Liver (tissue), 9 donors: ENCODE measurements around the gene BICDL1. TPM values are rescaled to one million over a fixed set of nuclear protein-coding genes. Genes with fewer than 3 reads are reported as not detected.

Experiments
- DNase-seq: peaks from one replicate; pipeline ENCODE4 v3.0.0-alpha.2; 2017; ENCODE audit warnings: low spot score
- H3K27ac ChIP-seq, 2 donors: one replicate each; pipeline ENCODE4 v1.7.0; 2013; ENCODE audit warnings: inconsistent platforms in 2 of 2, low read length in 2 of 2, control low read depth in 1 of 2, low read depth in 1 of 2, mild to moderate bottlenecking in 1 of 2
- H3K27me3 ChIP-seq, 4 donors: one replicate each; pipeline versions ENCODE4 v1.6.1 to v1.7.0; 2013; ENCODE audit warnings: low read length in 3 of 4, inconsistent platforms in 1 of 4, mild to moderate bottlenecking in 1 of 4, moderate library complexity in 1 of 4; ENCODE audit not compliant: control insufficient read depth in 4 of 4, insufficient read depth in 4 of 4
- H3K36me3 ChIP-seq, 4 donors: one replicate each; pipeline versions ENCODE4 v1.6.1 to v1.7.0; 2013; ENCODE audit warnings: low read length in 3 of 4, mild to moderate bottlenecking in 3 of 4, low read depth in 1 of 4, moderate library complexity in 1 of 4; ENCODE audit not compliant: control insufficient read depth in 4 of 4, insufficient read depth in 3 of 4
- H3K4me1 ChIP-seq, 4 donors: one replicate each; pipeline versions ENCODE4 v1.6.1 to v1.7.0; 2013; ENCODE audit warnings: low read length in 3 of 4, mild to moderate bottlenecking in 3 of 4, moderate library complexity in 1 of 4; ENCODE audit not compliant: control insufficient read depth in 4 of 4, insufficient read depth in 4 of 4
- H3K4me3 ChIP-seq, 3 donors: one replicate each; pipeline versions ENCODE4 v1.6.1 to v1.7.0; 2013; ENCODE audit warnings: low read length in 3 of 3, control low read depth in 1 of 3, low read depth in 1 of 3, mild to moderate bottlenecking in 1 of 3
- H3K9ac ChIP-seq, 2 donors: one replicate each; pipeline ENCODE4 v1.7.0; 2013; ENCODE audit warnings: low read length in 2 of 2, mild to moderate bottlenecking in 2 of 2, moderate library complexity in 2 of 2, control low read depth in 1 of 2, low read depth in 1 of 2
- H3K9me3 ChIP-seq, 4 donors: one replicate each; pipeline versions ENCODE4 v1.6.1 to v1.7.0; 2013; ENCODE audit warnings: low read length in 3 of 4; ENCODE audit not compliant: control insufficient read depth in 4 of 4
- ATF3 ChIP-seq: IDR thresholded peaks from 2 replicates; pipeline ENCODE4 v1.6.1; 2016; ENCODE audit warnings: antibody characterized with exemption
- CTCF ChIP-seq: fragments of 150-350 bp; IDR thresholded peaks from 2 replicates; pipeline ENCODE4 v1.5.1; 2017; ENCODE audit warnings: improper control_type of control experiment, low read depth, low read length; ENCODE audit not compliant: missing input control
- EGR1 ChIP-seq, 2 donors: IDR thresholded peaks; 2 replicates each; pipeline ENCODE4 v1.6.1; 2016 to 2018; ENCODE audit warnings: antibody characterized with exemption in 2 of 2, low read depth in 2 of 2
- FOXA2 ChIP-seq: IDR thresholded peaks from 2 replicates; pipeline ENCODE4 v1.6.1; 2016; ENCODE audit warnings: antibody characterized with exemption
- GABPA ChIP-seq, 2 donors: IDR thresholded peaks in 1 of 2; conservative IDR thresholded peaks in 1 of 2; 2 replicates each; pipeline ENCODE4 v1.6.1; 2016; ENCODE audit warnings: antibody characterized with exemption in 2 of 2, mild to moderate bottlenecking in 1 of 2, moderate library complexity in 1 of 2
- HNF4A ChIP-seq, 2 donors: conservative IDR thresholded peaks; 2 replicates each; pipeline ENCODE4 v1.6.1; 2016; ENCODE audit warnings: antibody characterized with exemption in 2 of 2, mild to moderate bottlenecking in 2 of 2
- HNF4G ChIP-seq: IDR thresholded peaks from 2 replicates; pipeline ENCODE4 v1.6.1; 2016; ENCODE audit warnings: antibody characterized with exemption
- JUND ChIP-seq, 2 donors: IDR thresholded peaks; 2 replicates each; pipeline ENCODE4 v1.6.1; 2016; ENCODE audit warnings: antibody characterized with exemption in 2 of 2
- MAX ChIP-seq: IDR thresholded peaks from 2 replicates; pipeline ENCODE4 v1.6.1; 2016; ENCODE audit warnings: antibody characterized with exemption
- NR2F2 ChIP-seq: IDR thresholded peaks from 2 replicates; pipeline ENCODE4 v1.6.1; 2016; ENCODE audit warnings: antibody characterized with exemption
- RAD21 ChIP-seq, 2 donors: IDR thresholded peaks; 2 replicates each; pipeline ENCODE4 v1.6.1; 2016; ENCODE audit warnings: antibody characterized with exemption in 2 of 2, mild to moderate bottlenecking in 2 of 2
- REST ChIP-seq: IDR thresholded peaks from 2 replicates; pipeline ENCODE4 v1.6.1; 2016; ENCODE audit warnings: antibody characterized with exemption, mild to moderate bottlenecking
- RXRA ChIP-seq, 2 donors: IDR thresholded peaks; 2 replicates each; pipeline ENCODE4 v1.6.1; 2017 to 2018; ENCODE audit warnings: antibody characterized with exemption in 2 of 2, mild to moderate bottlenecking in 1 of 2
- SP1 ChIP-seq: IDR thresholded peaks from 2 replicates; pipeline ENCODE4 v1.6.1; 2018; ENCODE audit warnings: antibody characterized with exemption, mild to moderate bottlenecking
- YY1 ChIP-seq: IDR thresholded peaks from 2 replicates; pipeline ENCODE4 v1.6.1; 2016; ENCODE audit warnings: antibody characterized with exemption, mild to moderate bottlenecking
- ZBTB33 ChIP-seq: IDR thresholded peaks from 2 replicates; pipeline ENCODE4 v1.6.1; 2016; ENCODE audit warnings: antibody characterized with exemption
- WGBS: extraction: QIAGEN DNeasy Blood & Tissue Kit; methylation state at CpG from one replicate; pipeline ENCODE4 v1.1.7; 2013; 5-methylcytosine and 5-hydroxymethylcytosine counted together
- polyA plus RNA-seq, 2 donors: library from polyadenylated mRNA; stranded (reverse) in 1 of 2; unstranded in 1 of 2; fragments of 200-250 nt in 1 of 2; fragments of >200 nt in 1 of 2; fragmentation: Nextera tagmentation in 1 of 2; extraction: Ambion mirVana in 1 of 2; gene quantifications; one replicate each; pipeline versions ENCODE4 v1.2.1 to v1.2.3, GENCODE V29; 2013 to 2015
- total RNA-seq, 2 donors: library from RNA; depleted of rRNA; stranded (reverse); fragments of >200 nt; gene quantifications; one replicate each; pipeline ENCODE4 v1.2.3, GENCODE V29; 2014
- donor health status: healthy.
- donor health status: healthy.
- donor health status: healthy.
- donor health status: healthy.
- donor health status: healthy.

BICDL1 gene
- total and polyA plus RNA-seq, 4 donors = 0.65 to 3.8 (median 2.3) TPM

GRCh38 chr12:119964123-119964522 lies 24.9 kb upstream of the BICDL1 start:
- no peak for DNase-seq
- Histone ChIP-seq H3K9me3 (no peaks in the 10 kb centered on the region), H3K4me1 (peaks cover 0 to 1% (median 0%) of the 10 kb centered on the region in 4 donors), H3K4me3 (no peak overlapping the region), H3K36me3 (no peaks in the 10 kb centered on the region), H3K27ac (no peak overlapping the region), H3K27me3 (peaks cover 0 to 2% (median 0%) of the 10 kb centered on the region in 4 donors), H3K9ac (no peak overlapping the region)
- WGBS = 83% methylated on average over 6 of the region's 6 CpGs
- no peak for TF ChIP-seq RXRA (IDR thresholded peaks at IDR 0.05)
- no peak for TF ChIP-seq RAD21 (IDR thresholded peaks at IDR 0.05)
- TF ChIP-seq MAX = no peak
- TF ChIP-seq HNF4G = no peak

GRCh38 chr12:119964929-119965328 lies 24.1 kb upstream of the BICDL1 start:
- no peak overlapping the region for H3K4me3 ChIP-seq
- DNase-seq = no peak
- no peaks in the 10 kb centered on the region for H3K36me3 ChIP-seq
- no peak overlapping the region for H3K9ac ChIP-seq
- no peak overlapping the region for H3K27ac ChIP-seq
- no peaks in the 10 kb centered on the region for H3K9me3 ChIP-seq
- no peaks in the 10 kb centered on the region for H3K27me3 ChIP-seq
- WGBS = 92% methylated on average over 6 of the region's 6 CpGs
- TF ChIP-seq HNF4G = no peak
- no peak for TF ChIP-seq FOXA2
- no peak for TF ChIP-seq MAX
- no peak for TF ChIP-seq EGR1 (IDR thresholded peaks at IDR 0.05; ENCODE audit: low read depth in 2 of 2)
- TF ChIP-seq CTCF = no peak
- no peak for TF ChIP-seq RXRA (IDR thresholded peaks at IDR 0.05)
- TF ChIP-seq YY1 = no peak
- TF ChIP-seq SP1 = no peak
- no peak for TF ChIP-seq JUND (IDR thresholded peaks at IDR 0.05)
- TF ChIP-seq GABPA (IDR thresholded peaks at IDR 0.05 in 1 of 2, conservative IDR thresholded peaks at IDR 0.05 in 1 of 2) = no peak
- no peak for TF ChIP-seq REST
- no peak for TF ChIP-seq NR2F2
- peaks cover 0 to 1% (median 0%) of the 10 kb centered on the region in 4 donors for H3K4me1 ChIP-seq

- no peak overlapping the region for H3K9ac ChIP-seq
- peaks cover 0 to 5% (median 0%) of the 10 kb centered on the region in 4 donors for H3K27me3 ChIP-seq
- WGBS = 63% methylated on average over 1 of the region's 1 CpG
- peaks cover 0 to 1% (median 0%) of the 10 kb centered on the region in 4 donors for H3K4me1 ChIP-seq
- no peaks in the 10 kb centered on the region for H3K9me3 ChIP-seq
- no peaks in the 10 kb centered on the region for H3K36me3 ChIP-seq
- no peak overlapping the region for H3K4me3 ChIP-seq
- no peak overlapping the region for H3K27ac ChIP-seq
- no peak for DNase-seq
- TF ChIP-seq RAD21 (IDR thresholded peaks at IDR 0.05) (no peak), FOXA2 (no peak), ZBTB33 (no peak), HNF4G (no peak), JUND (IDR thresholded peaks at IDR 0.05) (no peak), YY1 (no peak), ATF3 (no peak), SP1 (no peak), REST (no peak), HNF4A (conservative IDR thresholded peaks at IDR 0.05) (no peak), NR2F2 (no peak), RXRA (IDR thresholded peaks at IDR 0.05) (no peak)
These were observed 8.8 kb upstream of the BICDL1 start for GRCh38 chr12:119980242-119980641.
